ENCODE data around the gene NIM1K. TPM values are rescaled to one million over a fixed set of nuclear protein-coding genes. Genes with fewer than 3 reads are reported as not detected.
A peak's percentile ranks its signal among the peaks of the same experiment; 100 is the strongest.

The NIM1K gene
- total RNA-seq = under 1 TPM; 0.26 to 0.28 TPM
- polyA plus RNA-seq = under 1 TPM; 0.24 to 0.40 TPM

DNA sequence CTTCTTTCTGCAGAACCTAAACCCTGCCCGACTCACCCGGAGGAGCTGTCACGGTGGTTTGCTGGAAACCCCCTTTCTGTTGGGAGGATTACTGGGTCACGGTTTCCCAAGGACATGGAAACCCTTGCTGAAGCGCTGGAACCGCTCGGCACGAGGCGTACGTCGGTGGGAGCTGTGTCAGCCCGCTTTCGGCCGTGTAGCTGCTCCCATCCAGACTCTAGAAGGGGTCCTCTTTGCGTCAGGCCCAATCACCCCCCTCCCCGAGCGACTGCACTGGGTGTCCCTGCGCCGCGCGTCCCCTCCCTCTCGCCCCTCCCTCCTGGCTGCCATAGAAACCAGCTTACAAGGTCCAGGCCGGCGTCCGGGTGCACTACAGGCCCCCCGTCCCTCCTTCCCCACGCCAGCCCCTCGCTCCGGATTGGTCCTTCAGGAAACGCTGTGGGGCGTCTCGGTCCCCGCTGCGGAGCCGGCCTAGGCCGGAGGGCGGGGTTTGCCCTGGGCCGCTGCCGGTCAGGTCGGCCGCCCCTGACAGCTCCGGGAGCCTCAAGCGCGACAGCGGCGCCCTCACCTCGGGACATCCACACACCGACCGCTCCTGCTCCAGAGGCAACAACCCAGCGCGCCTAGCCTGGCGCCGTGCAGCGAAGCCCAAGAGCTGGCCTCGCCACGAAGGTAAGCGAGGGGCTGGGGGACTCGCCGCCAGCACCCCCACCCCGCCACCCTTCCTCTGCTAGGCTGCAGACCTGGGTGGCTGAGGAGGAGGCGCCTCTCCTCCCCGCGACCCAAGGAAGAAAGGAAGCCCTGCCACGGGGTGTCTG is at the start of gene NIM1K:
Gene NIM1K, plus strand, starts transcription at position 486 of the 818 bp plus-strand sequence. CDS start 53,551 bp downstream, outside the sequence.
- peaks cover 28% of the 10 kb centered on the region for H3K4me1 ChIP-seq (ENCODE audit: insufficient read depth, low read length)
- H3K9me3 ChIP-seq (ENCODE audit: control insufficient read depth in 1 of 2, low read length in 2 of 2) = no peaks in the 10 kb centered on the region
- DNase-seq = peak; percentile 12 to 63 (median 20)
- Mint-ChIP-seq H3K36me3 (peaks cover 5 to 9% of the 10 kb centered on the region in 2 donors), H3K27me3 (peaks cover 12 to 18% of the 10 kb centered on the region in 2 donors), H3K4me1 (peaks cover 14 to 30% (median 21%) of the 10 kb centered on the region in 4 donors), H3K4me3 (peak within 1 kb of the TSS; percentile 85 to 92 (median 89)), H3K27ac (peak within 1 kb of the TSS; percentile 7 to 91 (median 81)), H3K9me3 (peaks cover 0 to 5% (median 2%) of the 10 kb centered on the region in 8 donors)
- peak within 1 kb of the TSS in 1 of 2 donors; percentile 58 for H3K4me3 ChIP-seq (ENCODE audit: low read length in 2 of 2)
- ChIA-PET CTCF (ENCODE audit: partially characterized antibody) (no interaction called here), POLR2A (ENCODE audit: partially characterized antibody) (no interaction called here)
- H3K27ac ChIP-seq (ENCODE audit: low read depth, low read length) = no peak within 1 kb of the TSS
- no peaks in the 10 kb centered on the region for H3K27me3 ChIP-seq (ENCODE audit: insufficient read depth, low read length)
- intact Hi-C loops (cut with micrococcal nuclease) = no loop called here
- H3K36me3 ChIP-seq (ENCODE audit: insufficient read depth, low read length) = no peaks in the 10 kb centered on the region

DNA sequence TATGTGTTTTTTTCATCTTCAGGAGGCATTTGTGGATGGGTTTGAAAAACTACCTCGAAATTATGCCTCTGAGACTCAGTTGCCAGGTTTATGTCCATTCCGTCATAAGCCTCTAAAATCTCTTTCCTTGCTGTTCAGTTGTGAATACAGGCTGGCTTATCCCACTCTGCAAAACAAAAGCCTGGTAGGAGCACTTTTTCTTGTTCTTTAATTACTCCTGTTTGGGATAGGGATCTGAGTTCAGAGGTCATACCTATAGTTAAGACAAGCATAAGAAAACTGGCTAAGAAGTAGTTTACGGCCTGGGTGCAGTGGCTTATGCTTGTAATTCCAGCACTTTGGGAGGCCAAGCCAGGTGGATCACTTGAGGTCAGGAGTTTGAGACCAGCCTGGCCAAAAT is 47.0 kb upstream of the NIM1K start:
- H3K4me1 Mint-ChIP-seq = peaks cover 14 to 26% (median 20%) of the 10 kb centered on the region in 4 donors
- peaks cover 34 to 44% of the 10 kb centered on the region in 2 donors for H3K36me3 Mint-ChIP-seq
- Histone ChIP-seq H3K27ac (ENCODE audit: low read depth, low read length) (no peak overlapping the region), H3K36me3 (ENCODE audit: insufficient read depth, low read length) (peaks cover 8% of the 10 kb centered on the region), H3K27me3 (ENCODE audit: insufficient read depth, low read length) (no peaks in the 10 kb centered on the region), H3K4me3 (ENCODE audit: low read length in 2 of 2) (no peak overlapping the region), H3K4me1 (ENCODE audit: insufficient read depth, low read length) (peaks cover 10% of the 10 kb centered on the region), H3K9me3 (ENCODE audit: control insufficient read depth in 1 of 2, low read length in 2 of 2) (no peaks in the 10 kb centered on the region)
- no peak for DNase-seq
- H3K27ac Mint-ChIP-seq = no peak overlapping the region
- POLR2A ChIA-PET (ENCODE audit: partially characterized antibody) = no interaction called here
- no peaks in the 10 kb centered on the region for H3K27me3 Mint-ChIP-seq
- CTCF ChIA-PET (ENCODE audit: partially characterized antibody) = no interaction called here
- H3K9me3 Mint-ChIP-seq = peaks cover 0 to 1% (median 0%) of the 10 kb centered on the region in 8 donors
- no peak overlapping the region for H3K4me3 Mint-ChIP-seq
- intact Hi-C loops (cut with micrococcal nuclease) = no loop called here

GRCh38 chr5:43146958-43147357 is 45.1 kb upstream of the NIM1K start:
- intact Hi-C loops (cut with micrococcal nuclease) = no loop called here
- H3K4me3 ChIP-seq (ENCODE audit: low read length in 2 of 2) = no peak overlapping the region
- ChIA-PET CTCF (ENCODE audit: partially characterized antibody) (interaction anchor here (0.9 to 1.7 kb wide), 3 partner anchors 8 to 97 kb away, joined by 3 to 6 read pairs (median 3); no protein-coding TSS in a partner anchor), POLR2A (ENCODE audit: partially characterized antibody) (interaction anchor here (0.6 kb wide), 1 partner anchor 14 kb away, joined by 3 read pairs; no protein-coding TSS in a partner anchor)
- Mint-ChIP-seq H3K36me3 (peaks cover 29 to 37% of the 10 kb centered on the region in 2 donors), H3K9me3 (peaks cover 0 to 1% (median 0%) of the 10 kb centered on the region in 8 donors), H3K27me3 (no peaks in the 10 kb centered on the region), H3K27ac (no peak overlapping the region), H3K4me3 (no peak overlapping the region), H3K4me1 (peaks cover 10 to 14% (median 11%) of the 10 kb centered on the region in 4 donors)
- no peaks in the 10 kb centered on the region for H3K9me3 ChIP-seq (ENCODE audit: control insufficient read depth in 1 of 2, low read length in 2 of 2)
- no peak for DNase-seq
- H3K4me1 ChIP-seq (ENCODE audit: insufficient read depth, low read length) = no peaks in the 10 kb centered on the region
- no peaks in the 10 kb centered on the region for H3K27me3 ChIP-seq (ENCODE audit: insufficient read depth, low read length)
- H3K27ac ChIP-seq (ENCODE audit: low read depth, low read length) = no peak overlapping the region
- H3K36me3 ChIP-seq (ENCODE audit: insufficient read depth, low read length) = peaks cover 12% of the 10 kb centered on the region

DNA sequence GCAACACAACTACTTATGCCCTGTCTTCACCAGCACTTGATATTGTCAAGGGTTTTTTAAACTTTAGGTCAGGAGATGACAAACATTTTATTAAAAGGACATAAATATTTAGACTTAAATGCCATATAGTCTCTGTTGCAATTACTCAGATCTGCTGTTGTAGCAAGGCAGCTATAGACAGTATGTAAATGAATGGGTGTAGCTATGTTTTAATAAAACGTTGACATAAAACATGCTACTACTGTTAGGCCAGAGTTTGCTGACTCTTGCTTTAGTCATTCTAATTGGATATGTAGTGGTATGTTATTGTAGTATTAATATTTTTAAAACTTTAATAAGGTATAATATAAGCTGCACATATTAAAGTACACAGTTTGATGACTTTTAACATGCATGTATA is 43.6 kb upstream of the NIM1K start:
- no peak overlapping the region for H3K27ac Mint-ChIP-seq
- peaks cover 12% of the 10 kb centered on the region for H3K36me3 ChIP-seq (ENCODE audit: insufficient read depth, low read length)
- POLR2A ChIA-PET (ENCODE audit: partially characterized antibody) = interaction anchor here (0.6 kb wide), 1 partner anchor 238 kb away, joined by 3 read pairs; no protein-coding TSS in a partner anchor

GRCh38 chr5:43149231-43149630 is 42.8 kb upstream of the NIM1K start:
- Mint-ChIP-seq H3K27ac (no peak overlapping the region), H3K9me3 (peaks cover 0 to 1% (median 0%) of the 10 kb centered on the region in 8 donors), H3K27me3 (no peaks in the 10 kb centered on the region), H3K4me1 (peaks cover 10 to 18% (median 13%) of the 10 kb centered on the region in 4 donors), H3K4me3 (no peak overlapping the region), H3K36me3 (peaks cover 33 to 38% of the 10 kb centered on the region in 2 donors)
- ChIA-PET CTCF (ENCODE audit: partially characterized antibody) (interaction anchor here (1.6 kb wide), 1 partner anchor 11 kb away, joined by 5 read pairs; no protein-coding TSS in a partner anchor), POLR2A (ENCODE audit: partially characterized antibody) (no interaction called here)
- no peak overlapping the region for H3K27ac ChIP-seq (ENCODE audit: low read depth, low read length)
- no peaks in the 10 kb centered on the region for H3K27me3 ChIP-seq (ENCODE audit: insufficient read depth, low read length)
- intact Hi-C loops (cut with micrococcal nuclease) = no loop called here
- no peak for DNase-seq
- H3K4me1 ChIP-seq (ENCODE audit: insufficient read depth, low read length) = no peaks in the 10 kb centered on the region
- H3K9me3 ChIP-seq (ENCODE audit: control insufficient read depth in 1 of 2, low read length in 2 of 2) = no peaks in the 10 kb centered on the region
- peaks cover 12% of the 10 kb centered on the region for H3K36me3 ChIP-seq (ENCODE audit: insufficient read depth, low read length)
- no peak overlapping the region for H3K4me3 ChIP-seq (ENCODE audit: low read length in 2 of 2)

More for the DNA sequence above, 43.6 kb upstream of the NIM1K start:
- no peak for DNase-seq
- Mint-ChIP-seq H3K36me3 (peaks cover 35 to 41% of the 10 kb centered on the region in 2 donors), H3K4me1 (peaks cover 7 to 18% (median 12%) of the 10 kb centered on the region in 4 donors), H3K4me3 (no peak overlapping the region), H3K9me3 (peaks cover 0 to 1% (median 0%) of the 10 kb centered on the region in 8 donors), H3K27me3 (no peaks in the 10 kb centered on the region)
- intact Hi-C loops (cut with micrococcal nuclease) = no loop called here
- CTCF ChIA-PET (ENCODE audit: partially characterized antibody) = interaction anchor here (0.5 kb wide), 1 partner anchor 49 kb away, joined by 6 read pairs; no protein-coding TSS in a partner anchor
- Histone ChIP-seq H3K27me3 (ENCODE audit: insufficient read depth, low read length) (no peaks in the 10 kb centered on the region), H3K9me3 (ENCODE audit: control insufficient read depth in 1 of 2, low read length in 2 of 2) (no peaks in the 10 kb centered on the region), H3K27ac (ENCODE audit: low read depth, low read length) (no peak overlapping the region), H3K4me1 (ENCODE audit: insufficient read depth, low read length) (no peaks in the 10 kb centered on the region), H3K4me3 (ENCODE audit: low read length in 2 of 2) (no peak overlapping the region)

- no peak overlapping the region for H3K27ac ChIP-seq (ENCODE audit: low read depth, low read length)
- H3K4me3 ChIP-seq (ENCODE audit: low read length in 2 of 2) = no peak overlapping the region
- Mint-ChIP-seq H3K4me3 (no peak overlapping the region), H3K4me1 (peaks cover 6 to 19% (median 8%) of the 10 kb centered on the region in 4 donors), H3K36me3 (peaks cover 26 to 30% of the 10 kb centered on the region in 2 donors), H3K9me3 (peaks cover 0 to 1% (median 0%) of the 10 kb centered on the region in 8 donors), H3K27me3 (no peaks in the 10 kb centered on the region), H3K27ac (no peak overlapping the region)
- no peaks in the 10 kb centered on the region for H3K9me3 ChIP-seq (ENCODE audit: control insufficient read depth in 1 of 2, low read length in 2 of 2)
- H3K4me1 ChIP-seq (ENCODE audit: insufficient read depth, low read length) = no peaks in the 10 kb centered on the region
- H3K27me3 ChIP-seq (ENCODE audit: insufficient read depth, low read length) = no peaks in the 10 kb centered on the region
- POLR2A ChIA-PET (ENCODE audit: partially characterized antibody) = interaction anchor here (0.6 kb wide), 1 partner anchor 121 kb away, joined by 3 read pairs; no protein-coding TSS in a partner anchor
- intact Hi-C loops (cut with micrococcal nuclease) = no loop called here
- DNase-seq = no peak
- H3K36me3 ChIP-seq (ENCODE audit: insufficient read depth, low read length) = peaks cover 12% of the 10 kb centered on the region
- CTCF ChIA-PET (ENCODE audit: partially characterized antibody) = interaction anchor here (1.6 kb wide), 1 partner anchor 10 kb away, joined by 5 read pairs; no protein-coding TSS in a partner anchor
Measured at GRCh38 chr5:43150075-43150474, 42.0 kb upstream of the NIM1K start.

GRCh38 chr5:43150748-43151147 is 41.3 kb upstream of the NIM1K start:
- ChIA-PET CTCF (ENCODE audit: partially characterized antibody) (interaction anchor here (1.6 kb wide), 1 partner anchor 10 kb away, joined by 5 read pairs; no protein-coding TSS in a partner anchor), POLR2A (ENCODE audit: partially characterized antibody) (no interaction called here)
- Histone ChIP-seq H3K36me3 (ENCODE audit: insufficient read depth, low read length) (peaks cover 12% of the 10 kb centered on the region), H3K27ac (ENCODE audit: low read depth, low read length) (no peak overlapping the region), H3K4me1 (ENCODE audit: insufficient read depth, low read length) (no peaks in the 10 kb centered on the region), H3K4me3 (ENCODE audit: low read length in 2 of 2) (no peak overlapping the region), H3K9me3 (ENCODE audit: control insufficient read depth in 1 of 2, low read length in 2 of 2) (no peaks in the 10 kb centered on the region), H3K27me3 (ENCODE audit: insufficient read depth, low read length) (no peaks in the 10 kb centered on the region)
- Mint-ChIP-seq H3K36me3 (peaks cover 27 to 30% of the 10 kb centered on the region in 2 donors), H3K27me3 (no peaks in the 10 kb centered on the region), H3K9me3 (peaks cover 0 to 1% (median 0%) of the 10 kb centered on the region in 8 donors), H3K27ac (no peak overlapping the region), H3K4me1 (peaks cover 6 to 25% (median 9%) of the 10 kb centered on the region in 4 donors), H3K4me3 (no peak overlapping the region)
- intact Hi-C loops (cut with micrococcal nuclease) = no loop called here
- DNase-seq = no peak

Measured in CD4-positive, alpha-beta memory T cell (primary cell).